ENCODE measurements around the gene PSMB4. TPM values are rescaled to one million over a fixed set of nuclear protein-coding genes. Genes with fewer than 3 reads are reported as not detected.

Gene PSMB4
- polyA plus RNA-seq, 3 donors: 69.6 to 316 (median 85.6) TPM

DNA sequence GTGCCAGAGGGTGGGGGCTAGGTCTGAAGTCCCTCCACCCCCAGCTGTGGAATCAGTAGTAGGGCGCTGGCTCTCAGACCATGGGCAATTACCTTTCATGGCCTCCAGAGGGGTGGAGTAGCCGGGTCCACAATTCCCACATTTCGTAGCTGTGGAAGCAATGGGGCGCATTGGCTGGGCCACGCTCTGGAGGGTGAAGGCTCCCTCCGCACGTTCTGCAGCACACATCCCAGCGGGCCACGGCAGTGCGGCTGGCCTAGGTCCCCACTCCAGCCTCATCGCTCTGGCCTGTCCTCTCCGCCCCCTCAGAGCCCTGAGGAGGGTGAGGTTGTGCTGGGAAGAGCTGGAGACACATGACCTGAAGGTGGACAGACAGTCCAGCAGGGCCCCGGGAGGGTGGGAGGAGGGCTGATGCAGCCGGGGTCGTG, 29.7 kb upstream of the PSMB4 start:
- no peaks in the 10 kb centered on the region for H3K79me2 ChIP-seq (ENCODE audit: insufficient read depth, low read length)
- no peaks in the 10 kb centered on the region for H3K36me3 Mint-ChIP-seq
- H3K9me3 Mint-ChIP-seq: peaks cover 0 to 2% (median 0%) of the 10 kb centered on the region in 7 donors
- no peak overlapping the region for H3K4me3 Mint-ChIP-seq
- H3K27ac Mint-ChIP-seq: no peak overlapping the region
- WGBS (ENCODE audit: insufficient coverage): 98% methylated on average over 11 of the region's 15 CpGs
- H3K4me2 ChIP-seq (replicated peaks; ENCODE audit: extremely low read depth, low read length, poor library complexity, severe bottlenecking): no peak overlapping the region
- H3K27ac ChIP-seq (ENCODE audit: low read depth in 1 of 2, low read length in 2 of 2): peak overlapping the region in 1 of 2 donors; percentile 51
- no peak overlapping the region for H3K4me3 ChIP-seq (replicated peaks in 1 of 3; ENCODE audit: low read depth in 2 of 3, low read length in 3 of 3)
- intact Hi-C loops (cut with micrococcal nuclease): no loop called here
- peaks cover 30% of the 10 kb centered on the region for H3K4me1 Mint-ChIP-seq
- H3K36me3 ChIP-seq (replicated peaks in 1 of 2; ENCODE audit: control insufficient read depth in 1 of 2, insufficient read depth in 2 of 2, low read length in 2 of 2): no peaks in the 10 kb centered on the region
- peak overlapping the region; percentile 50 for H2AFZ ChIP-seq (ENCODE audit: insufficient read depth, low read depth, low read length, poor library complexity, severe bottlenecking)
- peaks cover 0 to 3% (median 3%) of the 10 kb centered on the region in 3 donors for H3K27me3 Mint-ChIP-seq (ENCODE audit: low read depth in 3 of 3)
- no peaks in the 10 kb centered on the region for H3K9me3 ChIP-seq (replicated peaks in 1 of 2; ENCODE audit: control insufficient read depth in 1 of 2, insufficient read depth in 1 of 2, low read length in 2 of 2)
- H4K20me1 ChIP-seq (ENCODE audit: insufficient read depth, low read length): no peaks in the 10 kb centered on the region
- TF ChIP-seq, protein P1, sequence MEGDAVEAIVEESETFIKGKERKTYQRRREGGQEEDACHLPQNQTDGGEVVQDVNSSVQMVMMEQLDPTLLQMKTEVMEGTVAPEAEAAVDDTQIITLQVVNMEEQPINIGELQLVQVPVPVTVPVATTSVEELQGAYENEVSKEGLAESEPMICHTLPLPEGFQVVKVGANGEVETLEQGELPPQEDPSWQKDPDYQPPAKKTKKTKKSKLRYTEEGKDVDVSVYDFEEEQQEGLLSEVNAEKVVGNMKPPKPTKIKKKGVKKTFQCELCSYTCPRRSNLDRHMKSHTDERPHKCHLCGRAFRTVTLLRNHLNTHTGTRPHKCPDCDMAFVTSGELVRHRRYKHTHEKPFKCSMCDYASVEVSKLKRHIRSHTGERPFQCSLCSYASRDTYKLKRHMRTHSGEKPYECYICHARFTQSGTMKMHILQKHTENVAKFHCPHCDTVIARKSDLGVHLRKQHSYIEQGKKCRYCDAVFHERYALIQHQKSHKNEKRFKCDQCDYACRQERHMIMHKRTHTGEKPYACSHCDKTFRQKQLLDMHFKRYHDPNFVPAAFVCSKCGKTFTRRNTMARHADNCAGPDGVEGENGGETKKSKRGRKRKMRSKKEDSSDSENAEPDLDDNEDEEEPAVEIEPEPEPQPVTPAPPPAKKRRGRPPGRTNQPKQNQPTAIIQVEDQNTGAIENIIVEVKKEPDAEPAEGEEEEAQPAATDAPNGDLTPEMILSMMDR (IDR thresholded peaks at IDR 0.05): no peak
- no peaks in the 10 kb centered on the region for H3K27me3 ChIP-seq (ENCODE audit: control insufficient read depth in 2 of 2, insufficient read depth in 2 of 2, low read length in 2 of 2)
- H3K9ac ChIP-seq (ENCODE audit: insufficient read depth, low read length, poor library complexity, severe bottlenecking): peak overlapping the region; percentile 8
- no peak for DNase-seq
- peaks cover 22 to 39% of the 10 kb centered on the region in 2 donors for H3K4me1 ChIP-seq (ENCODE audit: control insufficient read depth in 1 of 2, insufficient read depth in 2 of 2, low read length in 2 of 2)

DNA sequence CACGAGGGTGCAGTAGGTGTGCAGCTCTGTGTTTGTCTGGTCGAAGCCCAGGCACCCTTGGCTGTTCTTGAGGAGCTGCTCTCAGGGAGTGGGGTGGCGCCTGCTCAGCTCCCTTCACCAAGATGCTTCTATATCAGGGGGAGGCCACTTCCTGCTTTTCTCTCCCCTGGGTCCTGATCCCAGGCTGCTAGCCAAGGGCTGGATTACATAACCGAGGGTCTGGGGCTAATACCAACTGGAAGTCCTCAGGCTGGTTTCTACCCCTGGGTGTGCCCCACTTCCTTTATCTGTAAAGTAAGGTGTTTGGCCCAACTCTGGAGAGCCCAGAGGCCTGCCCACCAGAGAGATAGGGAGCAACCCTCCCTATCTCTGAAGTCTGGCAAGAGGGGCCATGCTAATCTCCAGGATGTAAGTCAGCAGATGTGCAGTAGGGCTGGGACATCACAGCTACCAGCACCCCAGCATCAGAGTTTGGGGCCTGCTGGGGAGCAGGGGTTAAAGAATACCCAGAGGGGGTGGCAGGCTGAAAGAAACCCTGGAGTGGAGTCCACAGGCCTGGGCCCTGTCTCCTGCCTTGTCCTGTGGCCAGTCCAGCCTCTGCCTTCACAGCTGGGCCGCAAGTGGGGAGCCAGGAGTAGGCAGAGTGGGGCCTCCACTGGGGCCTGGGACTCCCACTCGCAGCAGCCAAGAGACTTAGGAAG, 29.0 kb upstream of the PSMB4 start:
- intact Hi-C loops (cut with micrococcal nuclease): no loop called here
- Histone ChIP-seq H3K36me3 (replicated peaks in 1 of 2; ENCODE audit: control insufficient read depth in 1 of 2, insufficient read depth in 2 of 2, low read length in 2 of 2) (no peaks in the 10 kb centered on the region), H3K4me2 (replicated peaks; ENCODE audit: extremely low read depth, low read length, poor library complexity, severe bottlenecking) (no peak overlapping the region)

More for the DNA sequence above, 29.0 kb upstream of the PSMB4 start:
- Histone ChIP-seq H3K79me2 (ENCODE audit: insufficient read depth, low read length) (no peaks in the 10 kb centered on the region), H3K9ac (ENCODE audit: insufficient read depth, low read length, poor library complexity, severe bottlenecking) (peak overlapping the region; percentile 8), H3K27ac (ENCODE audit: low read depth in 1 of 2, low read length in 2 of 2) (peak overlapping the region; percentile 20 to 51), H4K20me1 (ENCODE audit: insufficient read depth, low read length) (no peaks in the 10 kb centered on the region), H3K4me3 (replicated peaks in 1 of 3; ENCODE audit: low read depth in 2 of 3, low read length in 3 of 3) (no peak overlapping the region), H3K9me3 (replicated peaks in 1 of 2; ENCODE audit: control insufficient read depth in 1 of 2, insufficient read depth in 1 of 2, low read length in 2 of 2) (no peaks in the 10 kb centered on the region), H2AFZ (ENCODE audit: insufficient read depth, low read depth, low read length, poor library complexity, severe bottlenecking) (peak overlapping the region; percentile 50), H3K27me3 (ENCODE audit: control insufficient read depth in 2 of 2, insufficient read depth in 2 of 2, low read length in 2 of 2) (no peaks in the 10 kb centered on the region), H3K4me1 (ENCODE audit: control insufficient read depth in 1 of 2, insufficient read depth in 2 of 2, low read length in 2 of 2) (peaks cover 22 to 39% of the 10 kb centered on the region in 2 donors)
- Mint-ChIP-seq H3K36me3 (no peaks in the 10 kb centered on the region), H3K27ac (no peak overlapping the region), H3K27me3 (ENCODE audit: low read depth in 3 of 3) (peaks cover 0 to 3% (median 2%) of the 10 kb centered on the region in 3 donors), H3K4me1 (peaks cover 30% of the 10 kb centered on the region), H3K9me3 (peaks cover 0 to 2% (median 0%) of the 10 kb centered on the region in 7 donors), H3K4me3 (no peak overlapping the region)
- WGBS (ENCODE audit: insufficient coverage): 57% methylated on average over 3 of the region's 6 CpGs
- TF ChIP-seq, protein P1 (IDR thresholded peaks at IDR 0.05): no peak
- peak in 2 of 3 donors; percentile 12 to 23 for DNase-seq
